Activated CD8-positive, alpha-beta memory T cell treated with anti-CD3 and anti-CD28 coated beads, Interleukin-2, amount 10 ng/mL, durations not matched to agents 7 days and 5 days (primary cell): ENCODE measurements around the gene PPIL6. TPM values are rescaled to one million over a fixed set of nuclear protein-coding genes. Genes with fewer than 3 reads are reported as not detected.
"Not testable (repeated sequence)": the region's sequence is repeated elsewhere in the genome, so short reads cannot be mapped to it uniquely, and the experiment has no call there.

Experiments
- ATAC-seq: fragments of 150-1000 bp; cut with Tn5 transposase; one replicate; pipeline ENCODE4 v1.10.0; 2021; ENCODE audit warnings: moderate library complexity
- CTCF ChIA-PET: fragments of 350-600 bp; sonication (Branson Sonifier 250); formaldehyde crosslinking; loops from one replicate; lab custom pipeline; 2021; ENCODE audit warnings: antibody characterized with exemption; lab: Charles Lee
- DNase-seq: peaks from one replicate; pipeline ENCODE4 v3.0.0-alpha.2; 2020
- H3K27ac Mint-ChIP-seq: one replicate; pipeline ENCODE4 v1.8.0; 2021; ENCODE audit warnings: mild to moderate bottlenecking, mixed read lengths
- H3K27me3 Mint-ChIP-seq: one replicate; pipeline ENCODE4 v1.8.0; 2021; ENCODE audit warnings: mixed read lengths
- H3K36me3 Mint-ChIP-seq: one replicate; pipeline ENCODE4 v1.8.0; 2021; ENCODE audit warnings: mild to moderate bottlenecking, mixed read lengths
- H3K4me1 Mint-ChIP-seq: one replicate; pipeline ENCODE4 v1.8.0; 2021; ENCODE audit warnings: mixed read lengths
- H3K4me3 Mint-ChIP-seq: one replicate; pipeline ENCODE4 v1.8.0; 2021; ENCODE audit warnings: mild to moderate bottlenecking, moderate library complexity, mixed read lengths
- H3K9me3 Mint-ChIP-seq: one replicate; pipeline ENCODE4 v1.8.0; 2022; ENCODE audit warnings: low read depth, mixed read lengths
- total RNA-seq, 2 experiments: library from RNA; stranded (reverse); gene quantifications; one replicate each; pipeline ENCODE4 v1.2.3, GENCODE V29; 2021

PPIL6 gene
- total RNA-seq, 2 experiments from 2014 or later: 0.21 TPM; not detected in 1

DNA sequence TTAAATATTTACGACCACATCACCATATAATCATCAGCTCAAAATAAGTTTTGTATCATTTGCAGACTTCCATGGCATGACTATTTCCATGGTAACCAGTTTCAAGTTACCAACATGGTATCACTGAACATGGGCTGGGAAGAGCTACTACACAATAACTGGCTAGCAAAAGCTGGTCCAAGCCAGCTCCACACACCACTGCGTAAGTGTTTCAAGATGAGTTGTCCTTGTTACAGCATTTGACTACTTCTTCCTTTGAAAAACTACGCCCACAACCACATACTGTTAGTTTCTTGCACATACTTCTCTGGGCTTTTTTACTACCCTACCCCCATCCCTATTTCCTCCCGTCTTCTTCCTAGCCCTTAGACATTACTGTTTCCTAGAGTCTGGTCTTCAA, 66.7 kb downstream of the PPIL6 start:
- Mint-ChIP-seq H3K27me3 (no peaks in the 10 kb centered on the region), H3K27ac (peak overlapping the region; percentile 92), H3K9me3 (no peaks in the 10 kb centered on the region), H3K36me3 (peaks cover 82% of the 10 kb centered on the region), H3K4me3 (peak overlapping the region; percentile 64), H3K4me1 (peaks cover 74% of the 10 kb centered on the region)
- DNase-seq (peak; percentile 86), ATAC-seq (peak; percentile 95)
- CTCF ChIA-PET: interaction anchor here (1.1 to 2.8 kb wide), 4 partner anchors 10 to 188 kb away, joined by 3 to 11 read pairs (median 5); no protein-coding TSS in a partner anchor

GRCh38 chr6:109373331-109373730, 67.1 kb downstream of the PPIL6 start:
- peaks cover 73% of the 10 kb centered on the region for H3K4me1 Mint-ChIP-seq
- no peaks in the 10 kb centered on the region for H3K9me3 Mint-ChIP-seq
- peaks cover 84% of the 10 kb centered on the region for H3K36me3 Mint-ChIP-seq
- no peaks in the 10 kb centered on the region for H3K27me3 Mint-ChIP-seq
- peak overlapping the region; percentile 64 for H3K4me3 Mint-ChIP-seq
- ATAC-seq: peak; percentile 28
- H3K27ac Mint-ChIP-seq: peak overlapping the region; percentile 92
- CTCF ChIA-PET: interaction anchor here (1.1 to 2.8 kb wide), 6 partner anchors 10 to 187 kb away, joined by 3 to 11 read pairs (median 3); no protein-coding TSS in a partner anchor
- peak; percentile 43 for DNase-seq

GRCh38 chr6:109372130-109372529, 68.3 kb downstream of the PPIL6 start:
- H3K4me1 Mint-ChIP-seq: peaks cover 65% of the 10 kb centered on the region
- no peaks in the 10 kb centered on the region for H3K27me3 Mint-ChIP-seq
- DNase-seq (no peak), ATAC-seq (no peak)
- H3K36me3 Mint-ChIP-seq: peaks cover 80% of the 10 kb centered on the region
- CTCF ChIA-PET: interaction anchor here (1.2 to 1.4 kb wide), 2 partner anchors 78 to 165 kb away, joined by 3 read pairs; no protein-coding TSS in a partner anchor
- H3K4me3 Mint-ChIP-seq: peak overlapping the region; percentile 39
- peak overlapping the region; percentile 77 for H3K27ac Mint-ChIP-seq
- no peaks in the 10 kb centered on the region for H3K9me3 Mint-ChIP-seq

GRCh38 chr6:109370792-109371191, 69.6 kb downstream of the PPIL6 start:
- Mint-ChIP-seq H3K36me3 (peaks cover 81% of the 10 kb centered on the region), H3K27ac (peak overlapping the region; percentile 6), H3K4me3 (no peak overlapping the region), H3K4me1 (peaks cover 58% of the 10 kb centered on the region), H3K9me3 (no peaks in the 10 kb centered on the region), H3K27me3 (no peaks in the 10 kb centered on the region)
- no peak for ATAC-seq
- no peak for DNase-seq
- CTCF ChIA-PET: interaction anchor here (0.8 to 1.6 kb wide), 5 partner anchors 9 to 183 kb away, joined by 3 to 4 read pairs (median 4); partner anchors contain the start of gene CD164

DNA sequence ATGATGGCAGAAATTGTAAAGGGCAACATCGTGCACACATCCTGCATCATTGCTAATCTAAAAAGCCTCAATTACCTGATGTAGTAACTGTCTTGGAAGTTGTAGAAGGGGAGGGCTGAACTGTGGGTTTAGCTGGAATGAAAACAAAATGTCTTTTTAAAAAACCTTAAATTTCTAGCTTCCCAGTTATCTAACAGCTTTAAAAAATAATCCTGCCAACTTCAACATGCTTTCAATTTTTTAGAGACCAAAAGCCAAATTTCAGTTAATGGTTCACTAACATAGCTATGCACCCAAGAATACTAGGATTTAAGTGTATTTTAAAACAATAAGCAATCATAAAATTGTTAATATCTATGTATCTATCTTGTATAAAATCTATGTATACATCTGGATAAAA, 70.1 kb downstream of the PPIL6 start:
- Mint-ChIP-seq H3K9me3 (no peaks in the 10 kb centered on the region), H3K27me3 (no peaks in the 10 kb centered on the region), H3K4me1 (peaks cover 57% of the 10 kb centered on the region), H3K4me3 (no peak overlapping the region), H3K36me3 (peaks cover 80% of the 10 kb centered on the region), H3K27ac (no peak overlapping the region)
- CTCF ChIA-PET: interaction anchor here (0.8 to 1.6 kb wide), 4 partner anchors 9 to 182 kb away, joined by 3 to 4 read pairs (median 4); partner anchors contain the start of gene CD164
- DNase-seq: no peak
- no peak for ATAC-seq

- no peak for ATAC-seq
These were observed 70.7 kb downstream of the PPIL6 start for GRCh38 chr6:109369728-109370127.

DNA sequence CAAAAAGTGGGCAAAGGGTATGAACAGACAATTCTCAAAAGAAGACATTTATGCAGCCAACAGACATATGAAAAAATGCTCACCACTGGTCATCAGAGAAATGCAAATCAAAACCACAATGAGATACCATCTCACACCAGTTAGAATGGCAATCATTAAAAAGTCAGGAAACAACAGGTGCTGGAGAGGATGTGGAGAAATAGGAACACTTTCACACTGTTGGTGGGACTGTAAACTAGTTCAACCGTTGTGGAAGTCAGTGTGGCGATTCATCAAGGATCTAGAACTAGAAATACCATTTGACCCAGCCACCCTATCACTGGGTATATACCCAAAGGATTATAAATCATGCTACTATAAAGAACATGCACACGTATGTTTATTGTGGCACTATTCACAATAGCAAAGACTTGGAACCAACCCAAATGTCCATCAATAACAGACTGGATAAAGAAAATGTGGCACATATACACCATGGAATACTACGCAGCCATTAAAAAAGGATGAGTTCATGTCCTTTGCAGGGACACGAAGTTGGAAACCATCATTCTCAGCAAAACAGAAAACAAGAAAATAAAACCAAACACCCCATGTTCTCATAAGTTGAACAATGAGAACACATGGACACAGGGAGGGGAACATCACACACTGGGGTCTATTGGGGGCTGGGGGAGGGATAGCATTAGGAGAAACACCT, 75.9 kb downstream of the PPIL6 start:
- Mint-ChIP-seq H3K4me1 (peaks cover 33% of the 10 kb centered on the region), H3K9me3 (peaks cover 11% of the 10 kb centered on the region), H3K36me3 (peaks cover 85% of the 10 kb centered on the region)
- ATAC-seq, H3K27ac Mint-ChIP-seq, DNase-seq, H3K27me3 Mint-ChIP-seq, H3K4me3 Mint-ChIP-seq: not testable (repeated sequence)
- CTCF ChIA-PET: interaction anchor here (1.8 kb wide), 1 partner anchor 177 kb away, joined by 5 read pairs; no protein-coding TSS in a partner anchor

More at GRCh38 chr6:109369728-109370127, 70.7 kb downstream of the PPIL6 start:
- H3K4me1 Mint-ChIP-seq: peaks cover 54% of the 10 kb centered on the region
- no peak for DNase-seq
- peaks cover 80% of the 10 kb centered on the region for H3K36me3 Mint-ChIP-seq
- CTCF ChIA-PET: interaction anchor here (0.8 to 1.6 kb wide), 2 partner anchors 10 to 181 kb away, joined by 3 to 4 read pairs; no protein-coding TSS in a partner anchor
- no peak overlapping the region for H3K4me3 Mint-ChIP-seq
- H3K27ac Mint-ChIP-seq: no peak overlapping the region
- H3K9me3 Mint-ChIP-seq: no peaks in the 10 kb centered on the region
- no peaks in the 10 kb centered on the region for H3K27me3 Mint-ChIP-seq

- DNase-seq (no peak), ATAC-seq (no peak)
- Mint-ChIP-seq H3K4me1 (peaks cover 33% of the 10 kb centered on the region), H3K4me3 (no peak overlapping the region), H3K27me3 (no peaks in the 10 kb centered on the region), H3K27ac (no peak overlapping the region), H3K9me3 (peaks cover 11% of the 10 kb centered on the region), H3K36me3 (peaks cover 88% of the 10 kb centered on the region)
- CTCF ChIA-PET: interaction anchor here (1.8 kb wide), 1 partner anchor 176 kb away, joined by 5 read pairs; no protein-coding TSS in a partner anchor
These were observed 76.7 kb downstream of the PPIL6 start for GRCh38 chr6:109363753-109364152.

GRCh38 chr6:109362102-109362884, 78.1 kb downstream of the PPIL6 start:
- peaks cover 92% of the 10 kb centered on the region for H3K36me3 Mint-ChIP-seq
- H3K27me3 Mint-ChIP-seq: no peaks in the 10 kb centered on the region
- DNase-seq: no peak
- H3K27ac Mint-ChIP-seq: no peak overlapping the region
- H3K4me1 Mint-ChIP-seq: peaks cover 28% of the 10 kb centered on the region
- H3K4me3 Mint-ChIP-seq: no peak overlapping the region
- CTCF ChIA-PET: interaction anchor here (0.7 to 1.8 kb wide), 2 partner anchors 23 to 174 kb away, joined by 4 to 5 read pairs; no protein-coding TSS in a partner anchor
- peaks cover 13% of the 10 kb centered on the region for H3K9me3 Mint-ChIP-seq
- ATAC-seq: no peak

DNA sequence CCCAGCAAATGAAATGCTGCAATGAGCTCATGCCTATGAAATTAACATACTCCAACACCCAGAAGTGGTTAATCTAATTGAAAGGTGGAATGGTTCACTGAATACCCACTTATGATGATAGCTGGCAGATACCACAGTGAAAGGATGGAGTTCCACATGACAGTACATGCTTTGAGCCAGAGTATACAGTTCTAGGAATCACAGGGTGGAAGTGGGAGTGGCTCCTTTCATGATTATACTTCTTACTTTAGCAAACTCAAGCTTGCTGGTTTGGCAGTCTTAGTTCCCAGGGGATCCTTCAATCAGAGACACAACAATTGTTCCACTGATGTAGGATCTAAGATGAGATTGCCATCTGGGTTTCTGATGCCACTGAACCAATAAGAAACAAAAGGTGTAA, 79.6 kb downstream of the PPIL6 start:
- Mint-ChIP-seq H3K4me1 (peaks cover 24% of the 10 kb centered on the region), H3K36me3 (peaks cover 93% of the 10 kb centered on the region), H3K9me3 (peaks cover 18% of the 10 kb centered on the region), H3K27ac (no peak overlapping the region), H3K27me3 (no peaks in the 10 kb centered on the region), H3K4me3 (no peak overlapping the region)
- DNase-seq (no peak), ATAC-seq (no peak)
- CTCF ChIA-PET: interaction anchor here (0.9 to 1.7 kb wide), 2 partner anchors 10 to 173 kb away, joined by 3 to 4 read pairs; no protein-coding TSS in a partner anchor

GRCh38 chr6:109360281-109360680, 80.1 kb downstream of the PPIL6 start:
- H3K27ac Mint-ChIP-seq: no peak overlapping the region
- CTCF ChIA-PET: interaction anchor here (1.7 kb wide), 1 partner anchor 172 kb away, joined by 4 read pairs; no protein-coding TSS in a partner anchor
- no peak for ATAC-seq

DNA sequence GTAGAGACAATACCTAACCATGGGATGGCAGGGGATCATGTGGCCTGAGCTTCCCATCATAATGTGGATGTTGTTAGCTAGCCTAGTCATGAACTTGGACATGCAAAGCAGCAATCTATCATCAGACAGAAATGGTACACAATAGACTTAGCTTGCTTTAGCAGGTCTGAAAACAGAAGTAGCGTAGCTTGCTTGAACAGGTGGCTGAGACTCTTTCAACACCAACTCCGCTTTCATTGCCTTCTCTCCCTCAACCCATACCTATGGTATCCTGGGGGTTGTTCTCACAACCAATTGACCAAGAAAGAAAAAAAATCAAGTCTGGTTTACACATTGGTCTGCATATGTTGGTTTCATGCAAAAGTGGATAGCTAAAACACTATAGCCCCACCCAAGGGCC, 81.2 kb downstream of the PPIL6 start:
- ATAC-seq (no peak), DNase-seq (no peak)
- H3K27ac Mint-ChIP-seq: no peak overlapping the region
- peaks cover 86% of the 10 kb centered on the region for H3K36me3 Mint-ChIP-seq
- H3K4me1 Mint-ChIP-seq: peaks cover 17% of the 10 kb centered on the region
- CTCF ChIA-PET: interaction anchor here (1.4 to 1.7 kb wide), 2 partner anchors 24 to 171 kb away, joined by 4 read pairs; partner anchors contain the start of gene CD164
- H3K9me3 Mint-ChIP-seq: peaks cover 18% of the 10 kb centered on the region
- H3K4me3 Mint-ChIP-seq: no peak overlapping the region
- H3K27me3 Mint-ChIP-seq: no peaks in the 10 kb centered on the region

More at GRCh38 chr6:109360281-109360680, 80.1 kb downstream of the PPIL6 start:
- Mint-ChIP-seq H3K27me3 (no peaks in the 10 kb centered on the region), H3K4me1 (peaks cover 24% of the 10 kb centered on the region), H3K36me3 (peaks cover 94% of the 10 kb centered on the region), H3K9me3 (peaks cover 18% of the 10 kb centered on the region), H3K4me3 (no peak overlapping the region)
- DNase-seq: no peak

GRCh38 chr6:109358204-109358603, 82.2 kb downstream of the PPIL6 start:
- H3K27ac Mint-ChIP-seq: no peak overlapping the region
- H3K27me3 Mint-ChIP-seq: no peaks in the 10 kb centered on the region
- CTCF ChIA-PET: no interaction called here
- H3K4me1 Mint-ChIP-seq: peaks cover 11% of the 10 kb centered on the region
- DNase-seq (no peak), ATAC-seq (no peak)
- peaks cover 82% of the 10 kb centered on the region for H3K36me3 Mint-ChIP-seq
- no peak overlapping the region for H3K4me3 Mint-ChIP-seq
- peaks cover 18% of the 10 kb centered on the region for H3K9me3 Mint-ChIP-seq
